ENCODE measurements around the gene AQP2.

AQP2 gene

DNA sequence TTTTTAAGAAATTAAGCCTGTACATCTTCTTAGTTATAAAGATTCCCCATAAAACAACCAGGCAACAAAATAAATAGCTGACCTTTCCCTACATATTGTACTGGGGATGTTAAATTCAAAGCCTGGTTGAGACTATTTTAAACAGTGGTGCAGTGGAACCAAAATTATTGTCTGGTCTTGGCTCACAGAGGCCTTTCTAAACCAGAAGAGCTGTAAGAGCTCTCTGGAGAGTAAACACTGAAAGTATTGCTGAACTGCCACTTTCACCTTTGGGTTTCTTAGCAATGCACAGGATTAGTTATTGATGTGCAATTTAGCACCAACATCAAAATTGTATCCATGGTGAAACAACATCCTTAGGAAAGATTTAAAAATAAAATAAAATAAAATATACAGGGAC is 54.2 kb downstream of the AQP2 start:
- DNase-seq = no peak

DNA sequence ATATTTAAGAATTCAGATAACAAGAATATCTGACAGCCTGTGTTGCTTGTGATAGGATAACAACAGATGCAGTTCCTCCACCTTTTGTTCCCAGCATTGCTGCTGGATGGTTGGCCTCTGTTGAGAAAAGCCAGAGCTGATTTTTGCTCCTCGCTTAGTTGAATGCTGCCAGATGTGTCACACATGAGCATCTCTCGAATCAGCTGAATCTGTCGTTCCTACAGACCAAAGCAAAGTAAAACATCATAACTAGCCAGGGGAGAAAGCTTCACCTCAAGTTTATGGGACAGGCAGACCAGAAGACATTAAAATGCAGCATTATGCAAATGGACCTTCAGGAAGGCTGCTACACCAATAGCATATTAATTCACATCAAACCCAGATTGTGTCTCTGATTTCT is 54.6 kb downstream of the AQP2 start:
- no peak for DNase-seq

- no peak for DNase-seq
These were observed 55.7 kb downstream of the AQP2 start for GRCh38 chr12:50006280-50006679.

DNA sequence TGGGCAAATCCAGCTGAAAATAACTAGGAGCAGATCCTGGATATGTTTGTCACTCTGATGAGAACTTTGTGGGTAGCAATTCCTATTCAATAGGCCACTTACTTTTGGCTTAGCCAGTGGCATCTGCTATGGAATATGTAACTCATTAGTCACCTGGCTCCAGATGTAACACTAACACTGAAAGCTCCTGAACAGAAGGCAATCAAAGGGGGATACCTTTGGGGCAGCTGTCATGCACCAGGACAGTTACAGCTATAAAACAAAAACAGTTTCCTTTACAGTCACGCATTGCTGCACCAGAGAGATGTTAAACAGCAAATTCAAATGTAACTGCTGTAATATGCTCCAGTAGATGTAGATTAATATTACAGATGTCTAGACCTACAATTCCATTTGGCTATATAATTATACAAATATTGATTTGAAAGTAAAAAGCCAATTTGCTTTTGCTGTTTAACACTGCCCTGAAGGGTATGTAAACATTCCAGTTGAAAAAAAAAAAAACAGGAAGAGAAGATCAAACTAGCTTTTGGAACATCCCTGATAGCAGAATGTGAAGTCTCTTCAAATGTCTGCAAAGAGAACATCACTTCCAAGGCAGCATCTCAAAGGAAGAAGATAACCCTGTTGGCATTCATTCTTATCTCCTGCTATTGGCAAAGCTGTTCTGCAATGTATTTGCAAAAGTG is 56.4 kb downstream of the AQP2 start:
- no peak for DNase-seq

Measured in hematopoietic multipotent progenitor cell treated with erythropoietin and hydrocortisone succinate and interleukin-3 and kit ligand, for 8 days (in vitro differentiated cells).